ENCODE data around the gene OGG1.

The OGG1 gene

GRCh38 chr3:9704347-9705322 is 45.1 kb upstream of the OGG1 start:
- H3K4me3 ChIP-seq (ENCODE audit: low read depth, low read length), result peak overlapping the region; percentile 23; the same call in 1 of the 2 replicates
- ChIA-PET CTCF (interaction anchor here (0.6 kb wide), 1 partner anchor 231 kb away, joined by 3 read pairs; no protein-coding TSS in a partner anchor), POLR2A (no interaction called here)
- no peak for TF ChIP-seq CTCF (IDR thresholded peaks at IDR 0.05; ENCODE audit: insufficient read depth, low read length, missing control alignments)
- no peak for DNase-seq (ENCODE audit: low read depth, low spot score)

GRCh38 chr3:9710174-9710739 is 39.5 kb upstream of the OGG1 start:
- no peak for TF ChIP-seq CTCF (IDR thresholded peaks at IDR 0.05; ENCODE audit: insufficient read depth, low read length, missing control alignments)
- H3K4me3 ChIP-seq (ENCODE audit: low read depth, low read length), result no peak overlapping the region
- ChIA-PET CTCF (no interaction called here), POLR2A (no interaction called here)
- no peak for DNase-seq (ENCODE audit: low read depth, low spot score)

GRCh38 chr3:9712415-9712814 is 37.3 kb upstream of the OGG1 start:
- ChIA-PET POLR2A (no interaction called here), CTCF (interaction anchor here (0.7 kb wide), 1 partner anchor 209 kb away, joined by 3 read pairs; no protein-coding TSS in a partner anchor)
- no peak for TF ChIP-seq CTCF (IDR thresholded peaks at IDR 0.05; ENCODE audit: insufficient read depth, low read length, missing control alignments)
- no peak overlapping the region for H3K4me3 ChIP-seq (ENCODE audit: low read depth, low read length)
- DNase-seq (ENCODE audit: low read depth, low spot score), result no peak

- CTCF ChIA-PET, result interaction anchor here (1.2 kb wide), 1 partner anchor 16 kb away, joined by 3 read pairs; no protein-coding TSS in a partner anchor
- H3K4me3 ChIP-seq (ENCODE audit: low read depth, low read length), result no peak overlapping the region
- POLR2A ChIA-PET, result no interaction called here
- no peak for TF ChIP-seq CTCF (IDR thresholded peaks at IDR 0.05; ENCODE audit: insufficient read depth, low read length, missing control alignments)
- no peak for DNase-seq (ENCODE audit: low read depth, low spot score)
Measured at GRCh38 chr3:9713142-9713541, 36.6 kb upstream of the OGG1 start.

GRCh38 chr3:9715136-9715535 is 34.6 kb upstream of the OGG1 start:
- ChIA-PET POLR2A (no interaction called here), CTCF (interaction anchor here (0.7 to 2.0 kb wide), 15 partner anchors 8 to 262 kb away, joined by 3 to 19 read pairs (median 5); partner anchors contain the start of genes BRPF1, CRELD1 and RPUSD3)
- no peak for TF ChIP-seq CTCF (IDR thresholded peaks at IDR 0.05; ENCODE audit: insufficient read depth, low read length, missing control alignments)
- H3K4me3 ChIP-seq (ENCODE audit: low read depth, low read length), result no peak overlapping the region
- DNase-seq (ENCODE audit: low read depth, low spot score), result no peak
